Mammary epithelial cell (primary cell): ENCODE data around the gene CSNK1E.

Experiments used
- EZH2 ChIP-seq: IDR thresholded peaks from 2 replicates; pipeline ENCODE4 v1.6.1; 2012; ENCODE audit warnings: low read length, inconsistent platforms, borderline replicate concordance
- TF ChIP-seq, protein P1 (sequence below), 2 donors: IDR thresholded peaks in 1 of 2; conservative IDR thresholded peaks in 1 of 2; 2 replicates each; pipeline ENCODE4 v1.5.1; 2011 to 2012; ENCODE audit warnings: inconsistent platforms in 2 of 2, low read length in 2 of 2, mild to moderate bottlenecking in 2 of 2, control low read depth in 1 of 2, low read depth in 1 of 2; ENCODE audit not compliant: insufficient read depth in 1 of 2; ENCODE audit errors: extremely low read depth in 1 of 2

DNA sequence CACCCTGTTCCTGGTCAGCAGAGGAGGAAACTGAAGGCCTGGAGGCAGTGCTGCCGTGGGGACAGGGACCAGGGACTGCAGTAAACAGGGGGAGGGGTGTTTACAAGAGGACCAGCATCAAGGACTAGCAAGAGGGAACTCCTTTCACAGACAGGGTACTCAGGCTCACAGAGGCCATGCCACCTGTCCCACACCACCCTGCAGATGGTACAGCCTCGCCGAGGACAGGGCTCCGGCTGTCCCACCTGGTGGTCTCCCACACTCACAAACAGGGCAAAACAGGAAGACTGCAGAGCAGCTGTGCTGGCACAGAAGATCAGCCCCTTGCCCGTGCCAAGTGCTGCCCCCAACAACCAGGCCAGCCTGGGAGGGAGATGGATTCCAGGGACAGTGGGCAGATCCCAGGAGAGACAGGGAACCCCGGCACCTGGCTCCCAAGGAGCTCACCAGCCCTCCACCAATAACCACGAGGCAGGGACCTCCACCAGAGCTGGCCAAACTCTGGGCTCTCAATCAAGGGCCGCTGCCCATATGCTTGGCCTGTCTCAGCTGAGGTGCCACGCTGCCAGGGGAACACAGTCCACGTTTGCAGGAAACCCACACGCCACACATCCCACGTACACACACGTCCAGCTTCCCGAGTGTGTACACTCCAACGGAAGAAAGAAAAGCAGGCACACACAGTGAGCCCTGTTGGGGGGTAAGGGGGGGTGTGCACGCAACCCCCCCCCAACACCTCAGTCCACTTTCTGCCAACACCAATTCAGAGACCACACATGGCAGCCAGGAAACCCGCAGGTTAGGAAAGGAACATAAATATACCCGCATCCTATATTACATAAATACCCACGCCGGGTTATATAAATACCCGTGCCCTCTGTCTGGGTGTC, 2.1 kb downstream of the CSNK1E start:
- TF ChIP-seq, protein P1, sequence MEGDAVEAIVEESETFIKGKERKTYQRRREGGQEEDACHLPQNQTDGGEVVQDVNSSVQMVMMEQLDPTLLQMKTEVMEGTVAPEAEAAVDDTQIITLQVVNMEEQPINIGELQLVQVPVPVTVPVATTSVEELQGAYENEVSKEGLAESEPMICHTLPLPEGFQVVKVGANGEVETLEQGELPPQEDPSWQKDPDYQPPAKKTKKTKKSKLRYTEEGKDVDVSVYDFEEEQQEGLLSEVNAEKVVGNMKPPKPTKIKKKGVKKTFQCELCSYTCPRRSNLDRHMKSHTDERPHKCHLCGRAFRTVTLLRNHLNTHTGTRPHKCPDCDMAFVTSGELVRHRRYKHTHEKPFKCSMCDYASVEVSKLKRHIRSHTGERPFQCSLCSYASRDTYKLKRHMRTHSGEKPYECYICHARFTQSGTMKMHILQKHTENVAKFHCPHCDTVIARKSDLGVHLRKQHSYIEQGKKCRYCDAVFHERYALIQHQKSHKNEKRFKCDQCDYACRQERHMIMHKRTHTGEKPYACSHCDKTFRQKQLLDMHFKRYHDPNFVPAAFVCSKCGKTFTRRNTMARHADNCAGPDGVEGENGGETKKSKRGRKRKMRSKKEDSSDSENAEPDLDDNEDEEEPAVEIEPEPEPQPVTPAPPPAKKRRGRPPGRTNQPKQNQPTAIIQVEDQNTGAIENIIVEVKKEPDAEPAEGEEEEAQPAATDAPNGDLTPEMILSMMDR (conservative IDR thresholded peaks at IDR 0.05 in 1 of 2, IDR thresholded peaks at IDR 0.05 in 1 of 2; ENCODE audit: extremely low read depth in 1 of 2, insufficient read depth in 1 of 2, low read depth in 1 of 2, low read length in 2 of 2), result no peak
- TF ChIP-seq EZH2, result no peak
